NB4 (cell line): ENCODE measurements around the gene ABCC4.

Experiments used
- CTCF ChIP-seq: IDR thresholded peaks from one replicate; pipeline ENCODE4 v1.5.1; 2012; ENCODE audit warnings: low read depth, low read length
- MAX ChIP-seq: IDR thresholded peaks from 2 replicates; pipeline ENCODE4 v1.6.1; 2011; ENCODE audit warnings: low read depth, low read length
- POLR2A ChIP-seq: IDR thresholded peaks from 2 replicates; pipeline ENCODE4 v1.6.1; 2011; ENCODE audit warnings: mild to moderate bottlenecking; ENCODE audit not compliant: insufficient read length; ENCODE audit errors: extremely low read depth

- TF ChIP-seq CTCF, result no peak
- no peak for TF ChIP-seq POLR2A
- TF ChIP-seq MAX, result no peak
Measured at GRCh38 chr13:95136638-95137037, 164.6 kb downstream of the ABCC4 start.
